HCT116 (cell line): Measurements from ENCODE around the gene IL6ST. TPM values are rescaled to one million over a fixed set of nuclear protein-coding genes. Genes with fewer than 3 reads are reported as not detected.

Experiments used
- ATAC-seq: fragments of 200-7000 bp; cut with Tn5 transposase; 2 replicates; pipeline ENCODE4 v1.9.1; 2020; ENCODE audit warnings: mild to moderate bottlenecking, moderate library complexity
- BruUV-seq: library from RNA; stranded (reverse); fragments of 400-500 nt; replicated peaks from 2 replicates; lab custom pipeline; 2021; lab: Mats Ljungman, UMichigan
- CTCF ChIA-PET: fragments of 300-600 bp; sonication (Branson Sonifier 250); formaldehyde crosslinking; loops from one replicate; lab custom pipeline; 2021; ENCODE audit warnings: antibody characterized with exemption; lab: Charles Lee
- POLR2A ChIA-PET: fragments of 300-600, 350-600 bp; sonication (Branson Sonifier 250); formaldehyde crosslinking; loops from one replicate; lab custom pipeline; 2021; ENCODE audit warnings: antibody characterized with exemption; lab: Charles Lee
- RAD21 ChIA-PET, 2 experiments: fragments of 300-600 bp; sonication (Branson Sonifier 250); formaldehyde crosslinking; loops; one replicate each; lab custom pipeline; 2023; ENCODE audit warnings: low total read pairs in 2 of 2; ENCODE audit not compliant: uncharacterized antibody in 2 of 2, unreplicated experiment in 2 of 2, low non-redundant PET in 1 of 2; lab: Charles Lee
- DNase-seq: peaks from one replicate; pipeline ENCODE4 v3.0.0-alpha.2; 2010; ENCODE audit warnings: low read depth, low spot score
- H2AFZ ChIP-seq: fragments of 200-600 bp; shearing (Covaris generic), sonication (generic); 2 replicates; pipeline ENCODE4 v1.6.1; 2017; ENCODE audit warnings: low read depth, mixed run types, mixed read lengths, antibody characterized with exemption, low read length; ENCODE audit not compliant: poor library complexity, severe bottlenecking
- H3K27ac ChIP-seq: 2 replicates; pipeline ENCODE4 v1.5.1; 2012; ENCODE audit warnings: low read depth, low read length
- H3K27me3 ChIP-seq: fragments of 200-600 bp; sonication (generic); 2 replicates; pipeline ENCODE4 v1.6.1; 2016; ENCODE audit warnings: mixed run types, low read length, mixed read lengths; ENCODE audit not compliant: insufficient read depth
- H3K36me3 ChIP-seq, 2 experiments: fragments of 200-500 bp in 1 of 2; fragments of 200-600 bp in 1 of 2; sonication (Bioruptor generic) in 1 of 2; sonication (generic) in 1 of 2; 2 replicates each; pipeline versions ENCODE4 v1.5.1 to v1.6.1; 2014 to 2016; ENCODE audit warnings: low read length in 2 of 2, inconsistent platforms in 1 of 2, mixed read lengths in 1 of 2, mixed run types in 1 of 2; ENCODE audit not compliant: insufficient read depth in 2 of 2, control insufficient read depth in 1 of 2
- H3K4me1 ChIP-seq, 2 experiments: fragments of 200-600 bp in 1 of 2; sonication (generic) in 1 of 2; 2 replicates each; pipeline versions ENCODE4 v1.5.1 to v1.6.1; 2012 to 2017; ENCODE audit warnings: low read length in 2 of 2, inconsistent platforms in 1 of 2, mild to moderate bottlenecking in 1 of 2, mixed read lengths in 1 of 2, mixed run types in 1 of 2, moderate library complexity in 1 of 2; ENCODE audit not compliant: insufficient read depth in 2 of 2, control insufficient read depth in 1 of 2
- H3K4me2 ChIP-seq: fragments of 200-600 bp; sonication (generic); 2 replicates; pipeline ENCODE4 v1.6.1; 2017; ENCODE audit warnings: mixed run types, low read length, mixed read lengths
- H3K4me3 ChIP-seq, 2 experiments: fragments of 200-600 bp in 1 of 2; sonication (generic) in 1 of 2; replicated peaks in 1 of 2; 2 replicates each; pipeline ENCODE4 v1.5.1; 2011 to 2016; ENCODE audit warnings: low read length in 2 of 2, control low read depth in 1 of 2, low read depth in 1 of 2, mild to moderate bottlenecking in 1 of 2, mixed read lengths in 1 of 2, mixed run types in 1 of 2
- H3K79me2 ChIP-seq: fragments of 200-600 bp; sonication (generic); 2 replicates; pipeline ENCODE4 v1.6.1; 2017; ENCODE audit warnings: mild to moderate bottlenecking, mixed run types, low read length, moderate library complexity, mixed read lengths; ENCODE audit not compliant: insufficient read depth
- H3K9ac ChIP-seq: fragments of 200-600 bp; sonication (generic); 2 replicates; pipeline ENCODE4 v1.6.1; 2016; ENCODE audit warnings: low read length, mixed read lengths
- H3K9me2 ChIP-seq: fragments of 200-600 bp; sonication (generic), shearing (Covaris generic); 2 replicates; pipeline ENCODE4 v1.6.1; 2017; ENCODE audit warnings: mixed run types, mild to moderate bottlenecking, moderate library complexity; ENCODE audit not compliant: insufficient read depth
- H3K9me3 ChIP-seq, 2 experiments: fragments of 200-500 bp in 1 of 2; fragments of 200-600 bp in 1 of 2; sonication (Bioruptor generic) in 1 of 2; sonication (generic) in 1 of 2; 2 replicates each; pipeline ENCODE4 v1.6.1; 2014 to 2017; ENCODE audit warnings: low read length in 2 of 2, mixed read lengths in 2 of 2, inconsistent platforms in 1 of 2, low read depth in 1 of 2, mild to moderate bottlenecking in 1 of 2, mixed run types in 1 of 2, moderate library complexity in 1 of 2; ENCODE audit not compliant: control insufficient read depth in 1 of 2, insufficient read depth in 1 of 2
- H4K20me1 ChIP-seq: fragments of 200-600 bp; sonication (generic), shearing (Covaris generic); 2 replicates; pipeline ENCODE4 v1.6.1; 2017; ENCODE audit warnings: mixed run types, mild to moderate bottlenecking, moderate library complexity; ENCODE audit not compliant: insufficient read depth
- CBX3 ChIP-seq: IDR thresholded peaks from 2 replicates; pipeline ENCODE4 v1.6.1; 2012; ENCODE audit warnings: low read depth
- EGR1 ChIP-seq: IDR thresholded peaks from 2 replicates; pipeline ENCODE4 v1.6.1; 2012; ENCODE audit warnings: low read depth
- ELF1 ChIP-seq: IDR thresholded peaks from 2 replicates; pipeline ENCODE4 v1.6.1; 2012; ENCODE audit warnings: low read depth, borderline replicate concordance
- EZH2 ChIP-seq: fragments of 200-600 bp; sonication (generic); IDR thresholded peaks from 2 replicates; pipeline ENCODE4 v1.6.1; 2017; ENCODE audit warnings: antibody characterized with exemption, mixed run types
- FOSL1 ChIP-seq: IDR thresholded peaks from 2 replicates; pipeline ENCODE4 v1.6.1; 2012; ENCODE audit warnings: low read depth
- JUND ChIP-seq: IDR thresholded peaks from 2 replicates; pipeline ENCODE4 v1.6.1; 2012
- MAX ChIP-seq: IDR thresholded peaks from 2 replicates; pipeline ENCODE4 v1.6.1; 2012
- POLR2A ChIP-seq: IDR thresholded peaks from 2 replicates; pipeline ENCODE4 v1.7.0; 2011; ENCODE audit warnings: borderline replicate concordance; ENCODE audit not compliant: insufficient read depth, insufficient read length; ENCODE audit errors: extremely low read depth
- POLR2AphosphoS5 ChIP-seq: IDR thresholded peaks from 2 replicates; pipeline ENCODE4 v1.6.1; 2011; ENCODE audit warnings: mild to moderate bottlenecking, low read depth, low read length, moderate library complexity
- RAD21 ChIP-seq: IDR thresholded peaks from 2 replicates; pipeline ENCODE4 v1.6.1; 2012; ENCODE audit warnings: low read depth, mild to moderate bottlenecking
- SIN3A ChIP-seq: IDR thresholded peaks from 2 replicates; pipeline ENCODE4 v1.6.1; 2012; ENCODE audit warnings: low read depth
- SP1 ChIP-seq: IDR thresholded peaks from 2 replicates; pipeline ENCODE4 v1.6.1; 2012; ENCODE audit warnings: low read depth
- SRF ChIP-seq: IDR thresholded peaks from 2 replicates; pipeline ENCODE4 v1.6.1; 2012; ENCODE audit warnings: low read depth
- YY1 ChIP-seq: IDR thresholded peaks from 2 replicates; pipeline ENCODE4 v1.6.1; 2011; ENCODE audit warnings: low read length, low read depth, moderate library complexity, mild to moderate bottlenecking; ENCODE audit not compliant: insufficient replicate concordance; ENCODE audit errors: extremely low read depth
- ZFX ChIP-seq: fragments of 450-650 bp; IDR thresholded peaks from 2 replicates; pipeline ENCODE4 v1.6.1; 2017
- ZNF274 ChIP-seq: fragments of 200-500 bp; sonication (Bioruptor generic); IDR thresholded peaks from 2 replicates; pipeline ENCODE4 v1.6.1; 2014; ENCODE audit warnings: mild to moderate bottlenecking, low read depth, low read length, inconsistent platforms
- intact Hi-C: fragments of 100-400 bp; cut with micrococcal nuclease; formaldehyde crosslinking; loops from 2 replicates; pipeline ENCODE4 v1.10.0; 2022
- total RNA-seq: library from RNA; stranded (reverse); gene quantifications from one replicate; pipeline ENCODE4 v1.2.1, GENCODE V29; 2021; ENCODE audit not compliant: unreplicated experiment
- TF ChIP-seq, protein P1 (sequence below): IDR thresholded peaks from 2 replicates; pipeline ENCODE4 v1.6.1; 2011; ENCODE audit warnings: mild to moderate bottlenecking, low read length, moderate library complexity; ENCODE audit not compliant: insufficient replicate concordance; ENCODE audit errors: extremely low read depth
- TF ChIP-seq, protein P2 (sequence below): IDR thresholded peaks from 2 replicates; pipeline ENCODE4 v1.6.1; 2012; ENCODE audit warnings: low read depth
- TF ChIP-seq, protein P3 (sequence below): IDR thresholded peaks from 2 replicates; pipeline ENCODE4 v1.6.1; 2012

The IL6ST gene
- total RNA-seq, 1 experiment from 2014 or later: 26.5 TPM

- no peak for TF ChIP-seq ZNF274
- TF ChIP-seq JUND: no peak
- no peak for TF ChIP-seq SRF
- TF ChIP-seq MAX: no peak
- TF ChIP-seq EZH2: no peak
- TF ChIP-seq SP1: no peak
- no peak for TF ChIP-seq ZFX
- no peak for TF ChIP-seq EGR1
- TF ChIP-seq, protein P1, sequence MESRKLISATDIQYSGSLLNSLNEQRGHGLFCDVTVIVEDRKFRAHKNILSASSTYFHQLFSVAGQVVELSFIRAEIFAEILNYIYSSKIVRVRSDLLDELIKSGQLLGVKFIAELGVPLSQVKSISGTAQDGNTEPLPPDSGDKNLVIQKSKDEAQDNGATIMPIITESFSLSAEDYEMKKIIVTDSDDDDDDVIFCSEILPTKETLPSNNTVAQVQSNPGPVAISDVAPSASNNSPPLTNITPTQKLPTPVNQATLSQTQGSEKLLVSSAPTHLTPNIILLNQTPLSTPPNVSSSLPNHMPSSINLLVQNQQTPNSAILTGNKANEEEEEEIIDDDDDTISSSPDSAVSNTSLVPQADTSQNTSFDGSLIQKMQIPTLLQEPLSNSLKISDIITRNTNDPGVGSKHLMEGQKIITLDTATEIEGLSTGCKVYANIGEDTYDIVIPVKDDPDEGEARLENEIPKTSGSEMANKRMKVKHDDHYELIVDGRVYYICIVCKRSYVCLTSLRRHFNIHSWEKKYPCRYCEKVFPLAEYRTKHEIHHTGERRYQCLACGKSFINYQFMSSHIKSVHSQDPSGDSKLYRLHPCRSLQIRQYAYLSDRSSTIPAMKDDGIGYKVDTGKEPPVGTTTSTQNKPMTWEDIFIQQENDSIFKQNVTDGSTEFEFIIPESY: no peak
- no peak for TF ChIP-seq CBX3
Observed at GRCh38 chr5:56003179-56003578, 8.4 kb upstream of the IL6ST start (continued).

- no peaks in the 10 kb centered on the region for H3K79me2 ChIP-seq
- POLR2A ChIA-PET: no interaction called here
- intact Hi-C loops: no loop called here
- H3K4me3 ChIP-seq: no peak overlapping the region
- no peaks in the 10 kb centered on the region for H3K36me3 ChIP-seq
- peaks cover 0 to 15% of the 10 kb centered on the region in 2 experiments; a peak in 2 of 4 replicates for H3K4me1 ChIP-seq
- no peaks in the 10 kb centered on the region for H3K27me3 ChIP-seq
- ATAC-seq (no peak), DNase-seq (no peak)
- no peak overlapping the region for H3K9ac ChIP-seq
- no peaks in the 10 kb centered on the region for H4K20me1 ChIP-seq
- H3K9me3 ChIP-seq: no peaks in the 10 kb centered on the region
- CTCF ChIA-PET: no interaction called here
- no peak overlapping the region for H2AFZ ChIP-seq
- no peak overlapping the region for H3K27ac ChIP-seq
- H3K4me2 ChIP-seq: no peak overlapping the region
- RAD21 ChIA-PET: no interaction called here
- H3K9me2 ChIP-seq: no peaks in the 10 kb centered on the region
- no TSS peak for BruUV-seq
- TF ChIP-seq JUND (no peak), MAX (no peak), YY1 (no peak), ZNF274 (no peak), RAD21 (no peak), FOSL1 (no peak), SRF (no peak), POLR2AphosphoS5 (no peak), EZH2 (no peak), POLR2A (no peak), SIN3A (no peak), ELF1 (no peak), SP1 (no peak)
- TF ChIP-seq, protein P2, sequence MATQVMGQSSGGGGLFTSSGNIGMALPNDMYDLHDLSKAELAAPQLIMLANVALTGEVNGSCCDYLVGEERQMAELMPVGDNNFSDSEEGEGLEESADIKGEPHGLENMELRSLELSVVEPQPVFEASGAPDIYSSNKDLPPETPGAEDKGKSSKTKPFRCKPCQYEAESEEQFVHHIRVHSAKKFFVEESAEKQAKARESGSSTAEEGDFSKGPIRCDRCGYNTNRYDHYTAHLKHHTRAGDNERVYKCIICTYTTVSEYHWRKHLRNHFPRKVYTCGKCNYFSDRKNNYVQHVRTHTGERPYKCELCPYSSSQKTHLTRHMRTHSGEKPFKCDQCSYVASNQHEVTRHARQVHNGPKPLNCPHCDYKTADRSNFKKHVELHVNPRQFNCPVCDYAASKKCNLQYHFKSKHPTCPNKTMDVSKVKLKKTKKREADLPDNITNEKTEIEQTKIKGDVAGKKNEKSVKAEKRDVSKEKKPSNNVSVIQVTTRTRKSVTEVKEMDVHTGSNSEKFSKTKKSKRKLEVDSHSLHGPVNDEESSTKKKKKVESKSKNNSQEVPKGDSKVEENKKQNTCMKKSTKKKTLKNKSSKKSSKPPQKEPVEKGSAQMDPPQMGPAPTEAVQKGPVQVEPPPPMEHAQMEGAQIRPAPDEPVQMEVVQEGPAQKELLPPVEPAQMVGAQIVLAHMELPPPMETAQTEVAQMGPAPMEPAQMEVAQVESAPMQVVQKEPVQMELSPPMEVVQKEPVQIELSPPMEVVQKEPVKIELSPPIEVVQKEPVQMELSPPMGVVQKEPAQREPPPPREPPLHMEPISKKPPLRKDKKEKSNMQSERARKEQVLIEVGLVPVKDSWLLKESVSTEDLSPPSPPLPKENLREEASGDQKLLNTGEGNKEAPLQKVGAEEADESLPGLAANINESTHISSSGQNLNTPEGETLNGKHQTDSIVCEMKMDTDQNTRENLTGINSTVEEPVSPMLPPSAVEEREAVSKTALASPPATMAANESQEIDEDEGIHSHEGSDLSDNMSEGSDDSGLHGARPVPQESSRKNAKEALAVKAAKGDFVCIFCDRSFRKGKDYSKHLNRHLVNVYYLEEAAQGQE: no peak
- TF ChIP-seq, protein P1: no peak
- TF ChIP-seq, protein P3, sequence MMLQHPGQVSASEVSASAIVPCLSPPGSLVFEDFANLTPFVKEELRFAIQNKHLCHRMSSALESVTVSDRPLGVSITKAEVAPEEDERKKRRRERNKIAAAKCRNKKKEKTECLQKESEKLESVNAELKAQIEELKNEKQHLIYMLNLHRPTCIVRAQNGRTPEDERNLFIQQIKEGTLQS: no peak
Observed at GRCh38 chr5:56002303-56002702, 7.5 kb upstream of the IL6ST start.
